Activated T-cell treated with anti-CD3 and anti-CD28 coated beads, Interleukin-2, amount 50 U/mL, for 4 hours (primary cell): Measurements from ENCODE around the gene SDF2L1. TPM values are rescaled to one million over a fixed set of nuclear protein-coding genes. Genes with fewer than 3 reads are reported as not detected.
"Not testable (repeated sequence)": the region's sequence is repeated elsewhere in the genome, so short reads cannot be mapped to it uniquely, and the experiment has no call there.

Experiments used
- ATAC-seq, 2 donors: fragments of 200-7000 bp; cut with Tn5 transposase; one replicate each; pipeline ENCODE4 v1.10.0; 2021
- DNase-seq: peaks from one replicate; pipeline ENCODE4 v3.0.0-alpha.2; 2020
- H3K27me3 Mint-ChIP-seq: one replicate; pipeline ENCODE4 v1.8.0; 2021; ENCODE audit warnings: low read depth, mixed read lengths
- H3K36me3 Mint-ChIP-seq: one replicate; pipeline ENCODE4 v1.8.0; 2022; ENCODE audit warnings: mixed read lengths; ENCODE audit not compliant: insufficient read depth
- H3K4me1 Mint-ChIP-seq: one replicate; pipeline ENCODE4 v1.8.0; 2021; ENCODE audit warnings: low read depth, mixed read lengths
- H3K4me3 Mint-ChIP-seq: one replicate; pipeline ENCODE4 v1.8.0; 2021; ENCODE audit warnings: mild to moderate bottlenecking, moderate library complexity, mixed read lengths
- H3K9me3 Mint-ChIP-seq: one replicate; pipeline ENCODE4 v1.8.0; 2021; ENCODE audit warnings: mixed read lengths
- total RNA-seq, 3 donors: library from RNA; stranded (reverse); gene quantifications; one replicate each; pipeline ENCODE4 v1.2.1, GENCODE V29; 2021

SDF2L1 gene
- total RNA-seq, 3 donors from 2014 or later: 151 to 173 (median 163) TPM

DNA sequence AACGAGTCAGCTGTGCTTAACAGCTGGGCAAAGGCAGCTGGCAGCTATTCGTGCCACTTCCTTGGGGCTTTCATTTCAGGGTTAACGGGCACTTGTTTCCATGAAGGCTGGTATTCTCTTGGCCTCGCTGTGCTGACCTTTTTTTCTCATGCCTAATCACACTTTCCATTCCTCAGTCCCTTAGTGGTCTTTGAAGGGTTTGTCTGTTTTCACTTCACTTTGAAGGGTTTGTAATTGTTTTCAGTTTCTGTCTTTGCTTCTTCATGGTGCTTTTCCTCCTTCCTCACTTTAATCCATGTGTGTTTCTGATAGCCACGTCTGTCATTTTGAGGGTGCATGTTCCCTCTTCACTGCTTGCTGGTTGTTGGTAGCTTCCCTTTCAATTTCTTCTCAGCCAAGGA, 48.3 kb downstream of the SDF2L1 start:
- ATAC-seq (peak; percentile 41 to 60), DNase-seq (no peak)
- H3K27me3 Mint-ChIP-seq: no peaks in the 10 kb centered on the region
- H3K36me3 Mint-ChIP-seq: peaks cover 16% of the 10 kb centered on the region
- peaks cover 12% of the 10 kb centered on the region for H3K4me1 Mint-ChIP-seq
- H3K4me3 Mint-ChIP-seq: no peak overlapping the region
- no peaks in the 10 kb centered on the region for H3K9me3 Mint-ChIP-seq

DNA sequence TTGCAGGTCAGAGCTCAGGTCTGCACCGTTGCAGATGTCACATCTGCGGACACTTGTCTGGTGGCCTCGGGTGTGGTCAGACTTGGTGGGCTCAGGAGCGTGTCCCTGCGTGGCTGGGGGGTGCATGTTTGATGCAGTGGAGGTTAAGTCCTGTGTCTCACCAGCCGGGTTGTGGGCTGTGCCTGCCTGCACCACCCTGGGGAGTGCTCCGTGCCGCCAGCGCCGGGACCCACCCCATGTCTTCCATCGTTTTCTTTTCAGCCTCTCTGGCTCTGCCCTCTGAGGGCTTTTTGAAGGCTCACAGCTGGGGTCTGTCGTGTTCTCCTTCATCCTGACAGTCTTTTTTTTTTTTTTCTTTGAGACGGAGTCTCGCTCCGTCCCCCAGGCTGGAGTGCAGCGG, 49.7 kb downstream of the SDF2L1 start:
- no peak for DNase-seq
- Mint-ChIP-seq H3K4me3 (no peak overlapping the region), H3K27me3 (no peaks in the 10 kb centered on the region), H3K9me3 (no peaks in the 10 kb centered on the region), H3K4me1 (peaks cover 12% of the 10 kb centered on the region), H3K36me3 (peaks cover 19% of the 10 kb centered on the region)
- no peak for ATAC-seq

GRCh38 chr22:21692856-21693255, 50.8 kb downstream of the SDF2L1 start:
- ATAC-seq, H3K4me3 Mint-ChIP-seq, H3K27me3 Mint-ChIP-seq, DNase-seq, H3K9me3 Mint-ChIP-seq: not testable (repeated sequence)
- Mint-ChIP-seq H3K4me1 (peaks cover 12% of the 10 kb centered on the region), H3K36me3 (peaks cover 22% of the 10 kb centered on the region)

GRCh38 chr22:21693333-21693998, 51.4 kb downstream of the SDF2L1 start:
- DNase-seq: no peak
- peaks cover 12% of the 10 kb centered on the region for H3K4me1 Mint-ChIP-seq
- no peak overlapping the region for H3K4me3 Mint-ChIP-seq
- peaks cover 22% of the 10 kb centered on the region for H3K36me3 Mint-ChIP-seq
- no peak for ATAC-seq
- H3K9me3 Mint-ChIP-seq: no peaks in the 10 kb centered on the region
- H3K27me3 Mint-ChIP-seq: no peaks in the 10 kb centered on the region

Other genes starting within 250 kb of the SDF2L1 start
- 1 to 10 TPM; 8.1 to 8.8 (median 8.2) TPM for gene HIC2, start 224.9 kb upstream of the SDF2L1 start, total RNA-seq
- gene TMEM191C, start 174.9 kb upstream of the SDF2L1 start, total RNA-seq: under 1 TPM; 0.23 to 0.87 (median 0.53) TPM
- under 1 TPM in 2 of 3 donors, not detected in 1; 0.20 to 0.57 TPM for gene RIMBP3C, start 90.8 kb upstream of the SDF2L1 start, total RNA-seq
- 10 to 100 TPM; 73.5 to 79.2 (median 78.0) TPM for gene UBE2L3, start 74.6 kb upstream of the SDF2L1 start, total RNA-seq
- gene YDJC, start 12.3 kb upstream of the SDF2L1 start, total RNA-seq: 10 to 100 TPM; 74.5 to 91.5 (median 91.4) TPM
- 1 to 10 TPM in 1 of 3 donors, under 1 TPM in 2; 0.73 to 1.3 (median 0.86) TPM for gene CCDC116, start 9.5 kb upstream of the SDF2L1 start, total RNA-seq
- gene PPIL2, start 23.7 kb downstream of the SDF2L1 start, total RNA-seq: 10 to 100 TPM; 40.0 to 44.7 (median 40.0) TPM
- gene YPEL1, start 93.5 kb downstream of the SDF2L1 start, total RNA-seq: under 1 TPM; 0.13 to 0.19 (median 0.18) TPM
- gene MAPK1, start 225.3 kb downstream of the SDF2L1 start, total RNA-seq: 100 to 1,000 TPM; 136 to 165 (median 138) TPM